Measurements from ENCODE around the gene MYCT1.
"Not testable (repeated sequence)": the region's sequence is repeated elsewhere in the genome, so short reads cannot be mapped to it uniquely, and the experiment has no call there.

Gene MYCT1

DNA sequence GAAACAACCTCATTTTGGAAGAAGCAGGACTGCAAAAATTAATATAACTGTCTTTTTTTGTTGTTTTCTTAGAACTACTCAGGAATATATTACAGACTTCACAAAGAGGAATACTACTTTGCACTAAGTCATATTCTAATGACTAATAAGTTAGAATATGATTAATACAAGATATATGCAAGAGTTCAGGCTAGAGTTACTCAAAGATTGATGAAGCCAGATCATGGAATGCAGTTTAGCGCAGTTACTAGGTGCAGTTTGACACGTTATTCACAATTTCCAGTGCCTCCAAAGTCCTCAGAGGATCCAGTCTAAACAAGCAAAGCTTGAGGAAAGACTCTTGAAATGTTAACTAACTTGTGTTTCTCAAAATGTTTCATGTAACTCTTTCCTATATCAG is 1.2 kb upstream of the MYCT1 start:
- H3K36me3 Mint-ChIP-seq (ENCODE audit: insufficient read depth) = no peaks in the 10 kb centered on the region
- no peaks in the 10 kb centered on the region for H3K9me3 Mint-ChIP-seq
- no peaks in the 10 kb centered on the region for H3K4me1 Mint-ChIP-seq
- DNase-seq (ENCODE audit: low spot score in 2 of 2) (no peak), ATAC-seq (replicated peaks; ENCODE audit: extremely low read depth, poor library complexity, severe bottlenecking) (no peak)
- H3K27me3 Mint-ChIP-seq = peaks cover 77% of the 10 kb centered on the region
- H3K4me3 Mint-ChIP-seq = no peak overlapping the region
- no peak overlapping the region for H3K27ac Mint-ChIP-seq (ENCODE audit: low read depth)

DNA sequence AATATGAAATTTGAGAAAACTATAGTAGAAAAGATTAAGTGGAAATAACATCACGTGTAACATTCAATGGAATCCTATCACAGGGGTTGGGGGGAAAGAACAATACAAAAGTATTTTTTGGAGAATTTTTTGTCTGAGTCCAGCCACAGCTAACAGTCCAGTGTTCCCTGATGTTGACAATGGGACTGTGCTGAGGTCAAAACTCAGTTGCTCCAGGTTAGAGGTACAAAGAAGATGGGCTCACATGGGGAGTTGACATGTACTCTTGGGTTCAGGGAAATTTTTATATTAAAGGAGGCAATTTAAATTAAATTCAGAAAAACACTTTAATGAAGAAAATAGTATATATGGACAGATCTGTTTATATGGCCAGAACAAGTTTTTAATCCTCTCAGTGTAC is 995 bp downstream of the MYCT1 start:
- no peaks in the 10 kb centered on the region for H3K36me3 Mint-ChIP-seq (ENCODE audit: insufficient read depth)
- no peaks in the 10 kb centered on the region for H3K4me1 Mint-ChIP-seq
- no peak overlapping the region for H3K4me3 Mint-ChIP-seq
- peaks cover 66% of the 10 kb centered on the region for H3K27me3 Mint-ChIP-seq
- no peak for DNase-seq (ENCODE audit: low spot score in 2 of 2)
- H3K9me3 Mint-ChIP-seq = no peaks in the 10 kb centered on the region
- ATAC-seq (replicated peaks; ENCODE audit: extremely low read depth, poor library complexity, severe bottlenecking) = no peak
- H3K27ac Mint-ChIP-seq (ENCODE audit: low read depth) = no peak overlapping the region

DNA sequence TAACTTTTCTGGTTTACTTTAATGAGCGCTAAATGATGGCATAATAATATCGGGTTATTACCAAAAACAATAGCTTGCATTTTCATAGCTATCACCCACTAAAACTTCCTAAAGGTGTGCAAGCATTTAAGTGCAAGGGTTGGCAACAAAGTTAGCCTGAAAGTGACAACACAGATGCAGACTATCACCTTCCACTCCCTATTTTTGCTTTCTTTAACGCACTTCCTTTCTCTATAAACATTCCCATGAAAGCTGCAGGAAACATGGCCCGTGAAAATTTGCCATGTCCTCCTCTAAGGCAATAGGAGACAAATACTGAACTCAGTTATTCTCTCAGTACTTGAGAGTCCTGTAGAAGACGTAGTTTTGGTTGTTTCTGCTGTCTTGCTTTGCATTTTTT is 2.7 kb downstream of the MYCT1 start:
- Mint-ChIP-seq H3K36me3 (ENCODE audit: insufficient read depth) (no peaks in the 10 kb centered on the region), H3K27ac (ENCODE audit: low read depth) (no peak overlapping the region), H3K9me3 (no peaks in the 10 kb centered on the region), H3K27me3 (peaks cover 66% of the 10 kb centered on the region), H3K4me3 (no peak overlapping the region), H3K4me1 (no peaks in the 10 kb centered on the region)
- no peak for ATAC-seq (replicated peaks; ENCODE audit: extremely low read depth, poor library complexity, severe bottlenecking)
- no peak for DNase-seq (ENCODE audit: low spot score in 2 of 2)

DNA sequence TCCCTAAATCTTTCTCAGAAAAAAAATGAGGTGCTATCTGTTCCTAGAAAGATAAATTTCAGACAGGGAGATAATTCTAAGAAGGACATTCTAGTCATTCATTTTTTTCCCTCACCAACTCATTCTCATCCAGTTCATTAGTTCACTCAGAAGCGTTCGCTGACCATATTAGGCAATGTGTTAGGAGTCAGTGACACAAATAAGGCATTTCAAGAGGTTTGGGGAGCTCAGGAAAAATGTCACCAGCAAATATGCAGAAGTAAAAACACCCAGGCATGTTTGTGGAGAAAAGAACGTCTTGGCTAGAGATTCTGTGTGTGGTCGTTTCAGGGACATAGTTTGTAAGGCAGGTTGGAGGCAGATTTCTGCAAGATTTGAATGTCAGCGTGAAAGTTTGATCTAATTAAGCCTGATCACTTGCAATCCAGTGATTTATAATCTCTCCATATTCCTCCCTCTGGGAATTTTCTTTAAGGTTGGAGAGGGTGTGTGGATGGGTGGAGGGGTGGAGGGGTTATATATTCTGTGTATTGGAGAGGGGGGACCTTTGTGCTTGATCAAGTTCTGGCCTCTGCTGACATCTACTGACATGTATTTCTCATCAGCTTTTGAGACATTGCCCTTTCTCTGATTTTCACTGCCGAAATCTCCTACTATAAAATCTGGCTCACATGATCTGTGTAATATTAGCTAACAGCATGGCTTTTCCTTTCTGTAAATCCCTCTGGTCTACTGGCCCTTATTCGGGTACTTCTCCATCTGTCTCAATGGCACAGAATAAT is 3.6 kb downstream of the MYCT1 start:
- no peak for ATAC-seq (replicated peaks; ENCODE audit: extremely low read depth, poor library complexity, severe bottlenecking)
- Mint-ChIP-seq H3K9me3 (no peaks in the 10 kb centered on the region), H3K4me1 (no peaks in the 10 kb centered on the region), H3K4me3 (no peak overlapping the region), H3K36me3 (ENCODE audit: insufficient read depth) (no peaks in the 10 kb centered on the region), H3K27me3 (peaks cover 69% of the 10 kb centered on the region), H3K27ac (ENCODE audit: low read depth) (no peak overlapping the region)
- no peak for DNase-seq (ENCODE audit: low spot score in 2 of 2)

DNA sequence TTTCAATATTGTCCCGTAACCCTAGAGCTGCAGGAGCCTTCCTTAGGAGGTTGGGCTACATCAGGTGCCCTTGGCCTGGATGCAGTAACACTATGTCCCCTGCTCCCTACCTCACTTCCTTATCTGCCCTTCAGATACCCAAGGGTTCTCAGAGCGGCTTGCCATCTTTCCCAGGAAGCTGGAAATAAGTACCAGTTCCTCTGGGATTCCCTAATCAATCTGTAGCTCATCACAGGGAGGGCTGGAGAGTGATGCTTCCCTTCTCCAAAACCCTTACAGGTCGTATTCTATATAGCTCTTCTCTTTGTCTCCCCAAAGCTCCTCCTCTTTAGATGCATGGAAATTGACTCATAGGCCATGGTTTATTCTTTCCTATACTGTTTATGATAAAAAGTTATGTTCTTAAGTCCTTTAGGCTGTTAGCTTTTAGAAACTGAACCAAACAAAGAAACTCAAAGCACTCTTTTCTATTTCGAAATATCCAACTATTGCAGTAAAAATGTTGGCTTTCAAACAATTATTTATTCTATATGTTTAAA is 4.2 kb downstream of the MYCT1 start:
- Mint-ChIP-seq H3K9me3 (no peaks in the 10 kb centered on the region), H3K36me3 (ENCODE audit: insufficient read depth) (no peaks in the 10 kb centered on the region), H3K27ac (ENCODE audit: low read depth) (no peak overlapping the region), H3K4me1 (no peaks in the 10 kb centered on the region), H3K4me3 (no peak overlapping the region), H3K27me3 (peaks cover 72% of the 10 kb centered on the region)
- no peak for ATAC-seq (replicated peaks; ENCODE audit: extremely low read depth, poor library complexity, severe bottlenecking)
- DNase-seq (ENCODE audit: low spot score in 2 of 2) = no peak

DNA sequence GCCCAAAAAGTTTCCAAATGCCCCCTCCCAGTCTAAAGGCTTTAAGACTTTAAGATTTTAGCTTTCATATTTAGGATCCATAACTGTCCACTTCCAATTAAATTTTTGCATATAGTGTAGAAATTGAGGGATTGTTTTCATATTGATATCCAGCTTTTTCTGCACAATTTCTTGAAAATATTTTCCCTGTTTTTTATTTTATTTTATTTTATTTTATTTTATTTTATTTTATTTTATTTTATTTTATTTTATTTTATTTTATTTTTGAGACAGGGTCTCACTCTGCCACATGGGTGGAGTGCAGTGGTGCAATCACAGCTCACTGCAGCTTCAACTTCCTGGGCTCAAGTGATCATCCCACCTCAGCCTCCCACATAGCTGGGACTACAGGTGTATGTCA is 6.1 kb downstream of the MYCT1 start:
- not testable (repeated sequence) for H3K4me1 Mint-ChIP-seq; H3K36me3 Mint-ChIP-seq (ENCODE audit: insufficient read depth); H3K9me3 Mint-ChIP-seq; DNase-seq (ENCODE audit: low spot score in 2 of 2); H3K4me3 Mint-ChIP-seq; ATAC-seq (replicated peaks; ENCODE audit: extremely low read depth, poor library complexity, severe bottlenecking); H3K27ac Mint-ChIP-seq (ENCODE audit: low read depth)
- peaks cover 68% of the 10 kb centered on the region for H3K27me3 Mint-ChIP-seq

DNA sequence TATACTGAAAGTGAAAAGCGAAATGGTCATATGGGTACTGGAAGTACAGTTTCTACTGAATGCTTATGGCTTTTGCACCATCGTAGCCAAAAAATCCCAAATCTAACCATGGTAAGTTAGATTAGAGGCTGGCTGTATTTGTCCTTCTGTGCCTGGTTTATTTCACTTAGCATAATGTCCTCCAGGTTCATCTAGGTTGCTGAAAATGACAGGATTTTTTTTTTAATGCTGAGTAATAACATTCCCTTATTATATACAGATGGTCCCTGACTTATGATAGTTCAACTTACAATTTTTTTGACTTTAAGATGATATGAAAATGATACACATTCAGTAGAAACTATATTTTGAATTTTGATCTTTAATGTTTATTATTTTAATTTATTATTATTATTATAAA is 7.6 kb downstream of the MYCT1 start:
- Mint-ChIP-seq H3K4me1 (no peaks in the 10 kb centered on the region), H3K4me3 (no peak overlapping the region), H3K36me3 (ENCODE audit: insufficient read depth) (no peaks in the 10 kb centered on the region), H3K9me3 (no peaks in the 10 kb centered on the region), H3K27ac (ENCODE audit: low read depth) (no peak overlapping the region), H3K27me3 (peaks cover 54% of the 10 kb centered on the region)
- ATAC-seq (replicated peaks; ENCODE audit: extremely low read depth, poor library complexity, severe bottlenecking) (no peak), DNase-seq (ENCODE audit: low spot score in 2 of 2) (no peak)

DNA sequence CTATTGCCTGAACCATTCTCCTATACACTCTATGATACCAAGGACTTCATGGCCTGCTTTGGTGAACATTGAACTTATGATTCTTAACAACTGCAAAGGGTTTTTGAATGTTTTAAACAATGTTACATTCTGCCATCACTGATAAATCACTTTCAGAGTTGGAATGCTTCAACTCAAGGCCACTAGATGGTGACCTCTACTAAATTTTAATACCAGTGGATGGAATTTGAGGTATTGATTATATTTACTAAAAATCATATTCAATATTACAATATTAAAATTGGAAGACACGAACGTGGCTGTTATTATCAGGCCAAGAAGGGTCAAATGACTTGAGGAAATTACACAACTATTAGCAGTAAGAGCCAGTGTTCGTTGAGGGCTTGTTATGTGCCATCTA is 18.6 kb downstream of the MYCT1 start:
- ATAC-seq (replicated peaks; ENCODE audit: extremely low read depth, poor library complexity, severe bottlenecking) = no peak
- H3K36me3 Mint-ChIP-seq (ENCODE audit: insufficient read depth) = no peaks in the 10 kb centered on the region
- H3K9me3 Mint-ChIP-seq = peaks cover 12% of the 10 kb centered on the region
- H3K4me3 Mint-ChIP-seq = no peak overlapping the region
- H3K27me3 Mint-ChIP-seq = peaks cover 50% of the 10 kb centered on the region
- DNase-seq (ENCODE audit: low spot score in 2 of 2) = no peak
- no peak overlapping the region for H3K27ac Mint-ChIP-seq (ENCODE audit: low read depth)
- no peaks in the 10 kb centered on the region for H3K4me1 Mint-ChIP-seq

DNA sequence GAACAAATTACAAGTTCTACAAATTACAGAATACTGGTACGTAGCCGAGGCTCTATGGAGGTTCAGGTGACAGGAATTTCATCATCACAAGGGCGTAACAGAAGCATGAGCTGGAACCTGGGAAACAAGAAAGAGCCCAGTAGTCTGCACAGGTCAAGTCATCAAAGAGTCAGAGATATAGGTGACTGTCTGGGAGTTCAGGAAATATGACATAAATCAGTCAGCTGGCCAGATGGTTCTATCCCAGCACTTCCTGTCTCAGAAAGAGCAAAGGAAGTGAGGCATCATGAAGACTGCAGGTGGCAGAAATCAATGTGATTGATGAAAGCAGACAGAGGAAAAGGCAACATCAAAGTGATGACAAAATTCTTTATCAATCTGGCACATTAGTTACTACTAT is 23.3 kb downstream of the MYCT1 start:
- Mint-ChIP-seq H3K27me3 (peaks cover 50% of the 10 kb centered on the region), H3K36me3 (ENCODE audit: insufficient read depth) (no peaks in the 10 kb centered on the region), H3K27ac (ENCODE audit: low read depth) (no peak overlapping the region), H3K4me1 (no peaks in the 10 kb centered on the region), H3K4me3 (no peak overlapping the region), H3K9me3 (no peaks in the 10 kb centered on the region)
- no peak for ATAC-seq (replicated peaks; ENCODE audit: extremely low read depth, poor library complexity, severe bottlenecking)
- DNase-seq (ENCODE audit: low spot score in 2 of 2) = no peak

DNA sequence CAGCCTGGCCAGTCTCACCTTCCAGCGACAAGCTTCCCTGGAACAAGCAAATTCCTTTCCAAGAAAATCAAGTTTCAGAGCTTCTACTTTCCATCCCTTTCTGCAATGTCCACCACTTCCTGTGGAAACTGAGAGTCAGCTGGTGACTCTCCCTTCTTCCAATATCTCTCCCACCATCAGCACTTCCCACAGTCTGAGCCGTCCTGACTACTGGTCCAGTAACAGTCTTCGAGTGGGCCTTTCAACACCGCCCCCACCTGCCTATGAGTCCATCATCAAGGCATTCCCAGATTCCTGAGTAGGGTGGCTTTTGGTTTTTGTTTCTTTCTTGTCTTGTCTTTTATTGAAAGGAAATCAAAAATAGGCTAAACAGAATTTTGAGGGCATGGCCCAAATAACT is 24.3 kb downstream of the MYCT1 start:
- no peaks in the 10 kb centered on the region for H3K36me3 Mint-ChIP-seq (ENCODE audit: insufficient read depth)
- H3K27me3 Mint-ChIP-seq = peaks cover 52% of the 10 kb centered on the region
- DNase-seq (ENCODE audit: low spot score in 2 of 2) (no peak), ATAC-seq (replicated peaks; ENCODE audit: extremely low read depth, poor library complexity, severe bottlenecking) (no peak)
- H3K9me3 Mint-ChIP-seq = no peaks in the 10 kb centered on the region
- no peak overlapping the region for H3K4me3 Mint-ChIP-seq
- H3K27ac Mint-ChIP-seq (ENCODE audit: low read depth) = no peak overlapping the region
- no peaks in the 10 kb centered on the region for H3K4me1 Mint-ChIP-seq

DNA sequence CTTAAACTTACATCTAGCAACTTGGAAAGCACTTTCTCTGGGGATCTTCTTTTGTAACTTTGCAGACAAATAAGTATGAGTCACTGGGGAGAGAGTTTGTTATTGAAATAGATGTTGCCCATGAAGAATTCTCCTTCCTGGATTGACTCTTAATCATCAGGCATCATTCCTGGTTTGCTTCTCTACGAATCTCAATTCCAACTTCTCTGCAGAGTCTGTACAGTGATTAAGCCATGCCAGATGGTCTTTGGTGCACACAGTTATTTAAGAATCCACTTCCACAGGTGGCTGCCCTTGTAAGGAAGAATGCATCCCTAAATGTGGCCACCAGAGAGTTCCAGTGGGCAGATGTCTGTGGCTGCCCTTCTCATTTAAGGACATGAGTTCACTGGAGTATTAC is 25.7 kb downstream of the MYCT1 start:
- ATAC-seq (replicated peaks; ENCODE audit: extremely low read depth, poor library complexity, severe bottlenecking) = no peak
- Mint-ChIP-seq H3K27me3 (peaks cover 63% of the 10 kb centered on the region), H3K27ac (ENCODE audit: low read depth) (no peak overlapping the region), H3K9me3 (no peaks in the 10 kb centered on the region), H3K4me1 (no peaks in the 10 kb centered on the region), H3K36me3 (ENCODE audit: insufficient read depth) (no peaks in the 10 kb centered on the region), H3K4me3 (no peak overlapping the region)
- no peak for DNase-seq (ENCODE audit: low spot score in 2 of 2)

DNA sequence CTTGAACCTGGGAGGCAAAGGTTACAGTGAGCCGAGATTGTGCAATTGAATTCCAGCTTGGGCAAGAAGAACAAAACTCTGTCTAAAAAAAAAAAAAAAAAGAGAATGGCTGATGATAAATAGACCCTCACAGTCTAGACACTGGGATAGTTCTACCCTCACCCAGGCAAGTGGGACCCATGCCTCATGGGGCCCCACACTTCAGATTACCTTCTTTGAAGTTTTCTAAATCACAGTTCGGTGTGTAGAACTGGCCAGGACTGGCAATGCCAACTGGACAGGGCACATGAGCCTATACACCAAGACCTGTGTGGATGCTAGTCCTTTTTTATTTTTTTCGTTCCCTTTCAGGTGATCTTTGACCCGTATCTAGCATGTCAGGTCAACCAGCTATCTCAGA is 28.6 kb downstream of the MYCT1 start:
- DNase-seq (ENCODE audit: low spot score in 2 of 2) = no peak
- Mint-ChIP-seq H3K27me3 (peaks cover 56% of the 10 kb centered on the region), H3K4me1 (no peaks in the 10 kb centered on the region), H3K4me3 (no peak overlapping the region), H3K36me3 (ENCODE audit: insufficient read depth) (no peaks in the 10 kb centered on the region), H3K9me3 (no peaks in the 10 kb centered on the region), H3K27ac (ENCODE audit: low read depth) (no peak overlapping the region)
- ATAC-seq (replicated peaks; ENCODE audit: extremely low read depth, poor library complexity, severe bottlenecking) = no peak

DNA sequence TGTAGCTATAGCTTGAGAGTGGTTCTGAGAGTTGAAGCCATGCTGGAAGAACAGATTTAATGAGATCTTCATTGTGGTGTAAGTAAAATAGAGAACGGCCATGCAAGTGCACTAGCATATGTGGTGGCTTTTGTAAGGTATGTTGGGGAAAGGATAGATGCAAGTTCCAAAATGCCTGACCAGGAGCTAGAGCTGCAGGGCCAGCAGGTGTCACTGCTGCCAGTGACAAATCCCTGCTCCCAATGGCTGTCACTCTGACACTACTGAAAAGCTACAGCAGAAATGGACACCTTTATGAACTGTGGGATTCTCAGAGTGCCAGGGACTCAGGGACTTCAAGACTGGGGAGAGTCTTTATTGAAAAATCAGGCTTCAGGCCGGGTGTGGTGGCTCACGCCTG is 29.8 kb downstream of the MYCT1 start:
- no peak for DNase-seq (ENCODE audit: low spot score in 2 of 2)
- no peak for ATAC-seq (replicated peaks; ENCODE audit: extremely low read depth, poor library complexity, severe bottlenecking)
- Mint-ChIP-seq H3K4me3 (no peak overlapping the region), H3K9me3 (no peaks in the 10 kb centered on the region), H3K36me3 (ENCODE audit: insufficient read depth) (no peaks in the 10 kb centered on the region), H3K27me3 (peaks cover 45% of the 10 kb centered on the region), H3K27ac (ENCODE audit: low read depth) (no peak overlapping the region), H3K4me1 (no peaks in the 10 kb centered on the region)
